IMR-90 (cell line): Measurements from ENCODE around the gene RNF112. TPM values are rescaled to one million over a fixed set of nuclear protein-coding genes. Genes with fewer than 3 reads are reported as not detected.
"Not testable (repeated sequence)": the region's sequence is repeated elsewhere in the genome, so short reads cannot be mapped to it uniquely, and the experiment has no call there.

ENCODE experiments used
- ATAC-seq: fragments of 200-7000 bp; cut with Tn5 transposase; 2 replicates; pipeline ENCODE4 v1.9.1; 2020; ENCODE audit warnings: low read depth, mild to moderate bottlenecking, moderate library complexity
- BruUV-seq: library from RNA; stranded (reverse); fragments of 400-500 nt; replicated peaks from 2 replicates; lab custom pipeline; 2021; lab: Mats Ljungman, UMichigan
- CTCF ChIA-PET: fragments of 300-600 bp; formaldehyde crosslinking; extraction: SDS; loops from one replicate; lab custom pipeline; 2021; ENCODE audit warnings: antibody characterized with exemption; lab: Yijun Ruan, JAX
- POLR2A ChIA-PET: fragments of 300-600 bp; sonication (Branson Sonifier 250); formaldehyde crosslinking; loops from one replicate; lab custom pipeline; 2022; ENCODE audit warnings: antibody characterized with exemption; ENCODE audit not compliant: unreplicated experiment; lab: Charles Lee
- DNase-seq: peaks from one replicate; pipeline ENCODE4 v3.0.0; 2013
- H2AFZ ChIP-seq: replicated peaks from 2 replicates; pipeline ENCODE3; 2013; ENCODE audit warnings: low read length, mild to moderate bottlenecking; ENCODE audit not compliant: poor library complexity
- H2AK5ac ChIP-seq: 2 replicates; pipeline ENCODE4 v1.6.1; 2013; ENCODE audit warnings: low read depth, low read length, inconsistent platforms
- H2AK9ac ChIP-seq: replicated peaks from 2 replicates; pipeline ENCODE3; 2013; ENCODE audit warnings: mild to moderate bottlenecking, low read depth, low read length, moderate library complexity; ENCODE audit not compliant: poor library complexity
- H2BK120ac ChIP-seq: 2 replicates; pipeline ENCODE4 v1.6.1; 2013; ENCODE audit warnings: low read depth, low read length, inconsistent platforms
- H2BK15ac ChIP-seq: 3 replicates; pipeline ENCODE4 v1.6.1; 2013; ENCODE audit warnings: low read depth, low read length, inconsistent platforms
- H2BK20ac ChIP-seq: 2 replicates; pipeline ENCODE4 v1.6.1; 2013; ENCODE audit warnings: low read depth, mild to moderate bottlenecking, inconsistent platforms, low read length, moderate library complexity
- H2BK5ac ChIP-seq: 2 replicates; pipeline ENCODE4 v1.6.1; 2013; ENCODE audit warnings: mild to moderate bottlenecking, low read depth, low read length, inconsistent platforms; ENCODE audit not compliant: poor library complexity, severe bottlenecking
- H3K14ac ChIP-seq: replicated peaks from 2 replicates; pipeline ENCODE4 v1.6.1; 2013; ENCODE audit warnings: low read depth, low read length, inconsistent platforms
- H3K18ac ChIP-seq: 2 replicates; pipeline ENCODE4 v1.6.1; 2013; ENCODE audit warnings: low read depth, low read length, control low read depth
- H3K23ac ChIP-seq: 2 replicates; pipeline ENCODE4 v1.6.1; 2013; ENCODE audit warnings: low read depth, low read length, inconsistent platforms
- H3K27ac ChIP-seq: 2 replicates; pipeline ENCODE4 v1.5.1; 2013; ENCODE audit warnings: mild to moderate bottlenecking, control low read depth, low read length; ENCODE audit not compliant: insufficient read depth
- H3K27me3 ChIP-seq: 2 replicates; pipeline ENCODE4 v1.6.1; 2013; ENCODE audit warnings: low read length; ENCODE audit not compliant: control insufficient read depth, insufficient read depth
- H3K36me3 ChIP-seq: 2 replicates; pipeline ENCODE4 v1.6.1; 2013; ENCODE audit warnings: low read length, mixed read lengths; ENCODE audit not compliant: control insufficient read depth, insufficient read depth
- H3K4ac ChIP-seq: 2 replicates; pipeline ENCODE4 v1.6.1; 2013; ENCODE audit warnings: low read depth, low read length, inconsistent platforms
- H3K4me1 ChIP-seq: 2 replicates; pipeline ENCODE4 v1.6.1; 2013; ENCODE audit warnings: low read length, mixed read lengths; ENCODE audit not compliant: control insufficient read depth, insufficient read depth
- H3K4me2 ChIP-seq: 2 replicates; pipeline ENCODE4 v1.6.1; 2013; ENCODE audit warnings: low read depth, mild to moderate bottlenecking, control low read depth, low read length, moderate library complexity
- H3K4me3 ChIP-seq: 2 replicates; pipeline ENCODE4 v1.5.1; 2013; ENCODE audit warnings: low read depth, mild to moderate bottlenecking, control low read depth, low read length, moderate library complexity; ENCODE audit not compliant: insufficient read depth
- H3K56ac ChIP-seq: 2 replicates; pipeline ENCODE4 v1.6.1; 2013; ENCODE audit warnings: low read length, inconsistent platforms; ENCODE audit not compliant: insufficient read depth; ENCODE audit errors: extremely low read depth
- H3K79me1 ChIP-seq, 2 experiments: 2 replicates each; pipeline ENCODE4 v1.6.1; 2013; ENCODE audit warnings: low read length in 2 of 2, inconsistent platforms in 1 of 2, low read depth in 1 of 2
- H3K9ac ChIP-seq: 2 replicates; pipeline ENCODE4 v1.6.1; 2013; ENCODE audit warnings: low read depth, low read length, control low read depth
- H3K9me1 ChIP-seq: 2 replicates; pipeline ENCODE4 v1.6.1; 2013; ENCODE audit warnings: low read length, inconsistent platforms; ENCODE audit not compliant: insufficient read depth
- H3K9me3 ChIP-seq: 2 replicates; pipeline ENCODE4 v1.6.1; 2013; ENCODE audit warnings: low read length; ENCODE audit not compliant: control insufficient read depth, insufficient read depth
- H4K20me1 ChIP-seq: 2 replicates; pipeline ENCODE4 v1.6.1; 2013; ENCODE audit warnings: low read length, inconsistent platforms; ENCODE audit not compliant: insufficient read depth
- H4K5ac ChIP-seq: 2 replicates; pipeline ENCODE4 v1.6.1; 2013; ENCODE audit warnings: mild to moderate bottlenecking, low read depth, low read length, control low read depth
- H4K8ac ChIP-seq, 2 experiments: 2 replicates each; pipeline ENCODE4 v1.6.1; 2013; ENCODE audit warnings: low read depth in 2 of 2, low read length in 2 of 2, control low read depth in 1 of 2, inconsistent platforms in 1 of 2
- H4K91ac ChIP-seq: 2 replicates; pipeline ENCODE4 v1.6.1; 2013; ENCODE audit warnings: low read depth, low read length, inconsistent platforms; ENCODE audit not compliant: insufficient read depth
- WGBS, 2 experiments: methylation state at CpG; one replicate each; pipeline versions ENCODE4 v1.1.5 to v1.1.7; 2013; ENCODE audit warnings: missing lambda C conversion rate in 2 of 2; ENCODE audit not compliant: insufficient read length in 1 of 2; ENCODE audit errors: extremely low coverage in 2 of 2; 5-methylcytosine and 5-hydroxymethylcytosine counted together
- dilution Hi-C: fragments of 300-500 bp; cut with HindIII; formaldehyde crosslinking; loops from one replicate; pipeline ENCODE4 v1.14.3; 2018; ENCODE audit warnings: low sequenced_read_pairs; ENCODE audit not compliant: unreplicated experiment
- in situ Hi-C: fragments of 300-500 bp; cut with MboI; formaldehyde crosslinking; loops from 3 replicates; pipeline ENCODE4 v1.14.3; 2019; ENCODE audit warnings: low sequenced_read_pairs, inconsistent platforms, mixed read lengths
- intact Hi-C: fragments of 100-400 bp; cut with micrococcal nuclease; formaldehyde crosslinking; loops from 2 replicates; pipeline ENCODE4 v1.10.0; 2022
- polyA plus RNA-seq, 3 experiments: library from polyadenylated mRNA; depleted of rRNA; stranded (reverse); fragments of >200 nt; gene quantifications; 2 replicates each; pipeline ENCODE4 v1.2.3, GENCODE V29; 2012; ENCODE audit warnings: low replicate concordance in 1 of 3
- total RNA-seq: library from RNA; depleted of rRNA; stranded (reverse); fragments of >200 nt; gene quantifications from 2 replicates; pipeline ENCODE4 v1.2.3, GENCODE V29; 2012

The RNF112 gene
- total and polyA plus RNA-seq, 2 of the 4 experiments (the other 2 are of a cell fraction), result 2.5 to 5.7 TPM

GRCh38 chr17:19462456-19463035, 51.5 kb downstream of the RNF112 start:
- H3K27me3 ChIP-seq, H2BK5ac ChIP-seq, POLR2A ChIA-PET, dilution Hi-C loops, H4K8ac ChIP-seq, H3K27ac ChIP-seq, H4K20me1 ChIP-seq, in situ Hi-C loops, H3K14ac ChIP-seq, H2BK20ac ChIP-seq, DNase-seq, H3K4me3 ChIP-seq, H3K4me2 ChIP-seq, H2AFZ ChIP-seq, H3K18ac ChIP-seq, CTCF ChIA-PET, H3K4me1 ChIP-seq, H4K5ac ChIP-seq, H3K4ac ChIP-seq, H3K23ac ChIP-seq, H3K9ac ChIP-seq, H3K36me3 ChIP-seq, H3K79me1 ChIP-seq, H3K56ac ChIP-seq, H2AK5ac ChIP-seq, H4K91ac ChIP-seq, intact Hi-C loops, H3K9me1 ChIP-seq, BruUV-seq, H2AK9ac ChIP-seq, H3K9me3 ChIP-seq, ATAC-seq, H2BK15ac ChIP-seq, H2BK120ac ChIP-seq: not testable (repeated sequence)
- WGBS, 2 experiments, result 88% methylated on average over 1 of the region's 7 CpGs; no CpG with 5 or more reads in 1 of the 2 experiments
